ENCODE data around the gene PRF1.
"Not testable (repeated sequence)": the region's sequence is repeated elsewhere in the genome, so short reads cannot be mapped to it uniquely, and the experiment has no call there.

The PRF1 gene

GRCh38 chr10:70602665-70603448, at the start of gene PRF1:
Gene PRF1, minus strand, starts transcription at chr10:70602741. Its CDS starts 1,839 bp downstream, at chr10:70600902.
- no peak for DNase-seq

- no peak for DNase-seq
Measured at GRCh38 chr10:70651661-70652060, 49.1 kb upstream of the PRF1 start.

- DNase-seq, result no peak
Measured at GRCh38 chr10:70650718-70651117, 48.2 kb upstream of the PRF1 start.

GRCh38 chr10:70650104-70650503, 47.6 kb upstream of the PRF1 start:
- no peak for DNase-seq

- no peak for DNase-seq
Measured at GRCh38 chr10:70649526-70649925, 47.0 kb upstream of the PRF1 start.

- no peak for DNase-seq
Measured at GRCh38 chr10:70648427-70648826, 45.9 kb upstream of the PRF1 start.

- no peak for DNase-seq
Measured at GRCh38 chr10:70647086-70647485, 44.5 kb upstream of the PRF1 start.

GRCh38 chr10:70644959-70645358, 42.4 kb upstream of the PRF1 start:
- not testable (repeated sequence) for DNase-seq

GRCh38 chr10:70643272-70643671, 40.7 kb upstream of the PRF1 start:
- DNase-seq, result not testable (repeated sequence)

GRCh38 chr10:70639640-70640383, 37.3 kb upstream of the PRF1 start:
- DNase-seq, result not testable (repeated sequence)

GRCh38 chr10:70634515-70634914, 32.0 kb upstream of the PRF1 start:
- DNase-seq, result not testable (repeated sequence)

- no peak for DNase-seq
Measured at GRCh38 chr10:70634011-70634410, 31.5 kb upstream of the PRF1 start.

- not testable (repeated sequence) for DNase-seq
Measured at GRCh38 chr10:70631735-70632134, 29.2 kb upstream of the PRF1 start.

- no peak for DNase-seq
Measured at GRCh38 chr10:70629338-70629737, 26.8 kb upstream of the PRF1 start.

- DNase-seq, result no peak
Measured at GRCh38 chr10:70626056-70626455, 23.5 kb upstream of the PRF1 start.

GRCh38 chr10:70622981-70623844, 20.7 kb upstream of the PRF1 start:
- DNase-seq, result no peak

- DNase-seq, result no peak
Measured at GRCh38 chr10:70622541-70622940, 20.0 kb upstream of the PRF1 start.

GRCh38 chr10:70621503-70622078, 19.1 kb upstream of the PRF1 start:
- no peak for DNase-seq

- no peak for DNase-seq
Measured at GRCh38 chr10:70620020-70620289, 17.4 kb upstream of the PRF1 start.

- DNase-seq, result peak; percentile 11
Measured at GRCh38 chr10:70619271-70620019, 16.9 kb upstream of the PRF1 start.

GRCh38 chr10:70618663-70619062, 16.1 kb upstream of the PRF1 start:
- DNase-seq, result no peak

- peak; percentile 16 for DNase-seq
Measured at GRCh38 chr10:70617798-70618568, 15.4 kb upstream of the PRF1 start.
